Measurements from ENCODE around the gene RBFOX2. TPM values are rescaled to one million over a fixed set of nuclear protein-coding genes. Genes with fewer than 3 reads are reported as not detected.

Gene RBFOX2
- total RNA-seq, 1 experiment from 2014 or later = 24.2 TPM

DNA sequence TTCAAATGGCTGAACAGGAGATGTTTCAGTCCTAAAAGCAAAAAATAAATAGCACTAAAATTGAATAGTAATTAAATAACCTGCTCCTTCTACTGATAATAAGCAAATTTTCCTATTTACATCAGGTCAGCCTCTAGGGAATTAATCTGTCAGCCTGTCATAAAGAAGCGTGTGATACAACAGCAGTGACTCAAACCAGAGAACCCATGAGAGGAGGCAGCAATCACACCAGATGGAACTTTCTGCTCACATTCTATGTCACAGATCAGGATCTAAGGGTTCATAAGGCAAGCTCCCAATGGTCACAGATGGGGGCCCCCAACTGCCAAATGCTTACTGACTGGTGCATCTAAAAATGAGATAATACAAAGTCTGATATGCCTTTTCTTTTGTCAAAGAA lies 41.1 kb downstream of the RBFOX2 start:
- Histone ChIP-seq H3K27ac (ENCODE audit: low read length) (no peak overlapping the region), H4K20me1 (ENCODE audit: insufficient read depth, low read depth, low read length) (peaks cover 26% of the 10 kb centered on the region; the same call in 1 of the 2 replicates), H3K4me3 (ENCODE audit: low read length) (no peak overlapping the region), H3K9me3 (ENCODE audit: low read length) (no peaks in the 10 kb centered on the region), H3K9me2 (replicated peaks; ENCODE audit: insufficient read depth, low read length) (no peaks in the 10 kb centered on the region), H3K9ac (ENCODE audit: low read length) (no peak overlapping the region), H3K27me3 (ENCODE audit: low read length) (no peaks in the 10 kb centered on the region), H2AFZ (ENCODE audit: low read length) (no peak overlapping the region), H3K79me2 (ENCODE audit: low read length) (no peaks in the 10 kb centered on the region), H3K36me3 (ENCODE audit: insufficient read depth, low read length) (no peaks in the 10 kb centered on the region), H3K4me1 (ENCODE audit: low read length) (peaks cover 14% of the 10 kb centered on the region), H3K4me2 (ENCODE audit: low read depth, low read length, poor library complexity, severe bottlenecking) (peak overlapping the region; percentile 14)
- peak; percentile 69 for DNase-seq

GRCh38 chr22:35986088-35986487 lies 42.5 kb downstream of the RBFOX2 start:
- Histone ChIP-seq H3K4me3 (ENCODE audit: low read length) (no peak overlapping the region), H2AFZ (ENCODE audit: low read length) (no peak overlapping the region), H3K9me3 (ENCODE audit: low read length) (no peaks in the 10 kb centered on the region), H3K27me3 (ENCODE audit: low read length) (no peaks in the 10 kb centered on the region), H3K9ac (ENCODE audit: low read length) (no peak overlapping the region), H3K27ac (ENCODE audit: low read length) (no peak overlapping the region), H3K4me1 (ENCODE audit: low read length) (peaks cover 14% of the 10 kb centered on the region), H3K36me3 (ENCODE audit: insufficient read depth, low read length) (no peaks in the 10 kb centered on the region), H3K9me2 (replicated peaks; ENCODE audit: insufficient read depth, low read length) (no peaks in the 10 kb centered on the region), H4K20me1 (ENCODE audit: insufficient read depth, low read depth, low read length) (peaks cover 23% of the 10 kb centered on the region; the same call in 1 of the 2 replicates), H3K79me2 (ENCODE audit: low read length) (no peaks in the 10 kb centered on the region), H3K4me2 (ENCODE audit: low read depth, low read length, poor library complexity, severe bottlenecking) (no peak overlapping the region)
- DNase-seq = no peak

DNA sequence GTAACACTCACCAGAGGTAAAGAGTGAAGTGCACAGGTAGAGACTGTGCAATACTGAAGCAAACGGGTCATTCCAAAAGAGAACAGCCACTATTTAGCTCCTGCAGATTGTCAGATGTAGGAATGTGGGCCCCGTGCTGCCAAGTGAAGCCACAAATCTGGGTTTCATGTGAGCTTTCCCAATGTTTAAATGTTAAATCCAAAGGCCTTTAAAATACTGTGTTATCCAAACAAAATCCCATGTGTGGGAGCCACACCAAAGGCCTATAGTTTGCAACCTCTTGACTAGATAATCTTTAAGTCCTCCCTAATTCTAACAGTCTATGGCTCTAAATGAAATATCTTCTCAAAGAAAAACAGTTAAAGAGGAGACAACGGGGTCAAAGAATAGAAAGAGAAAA lies 43.3 kb downstream of the RBFOX2 start:
- Histone ChIP-seq H3K36me3 (ENCODE audit: insufficient read depth, low read length) (no peaks in the 10 kb centered on the region), H2AFZ (ENCODE audit: low read length) (no peak overlapping the region), H3K79me2 (ENCODE audit: low read length) (no peaks in the 10 kb centered on the region), H3K9ac (ENCODE audit: low read length) (no peak overlapping the region), H4K20me1 (ENCODE audit: insufficient read depth, low read depth, low read length) (peaks cover 20% of the 10 kb centered on the region; the same call in 1 of the 2 replicates), H3K27me3 (ENCODE audit: low read length) (peaks cover 5% of the 10 kb centered on the region; the same call in 1 of the 2 replicates), H3K27ac (ENCODE audit: low read length) (no peak overlapping the region), H3K9me2 (replicated peaks; ENCODE audit: insufficient read depth, low read length) (no peaks in the 10 kb centered on the region), H3K4me3 (ENCODE audit: low read length) (no peak overlapping the region), H3K4me1 (ENCODE audit: low read length) (peaks cover 14% of the 10 kb centered on the region), H3K4me2 (ENCODE audit: low read depth, low read length, poor library complexity, severe bottlenecking) (no peak overlapping the region), H3K9me3 (ENCODE audit: low read length) (no peaks in the 10 kb centered on the region)
- no peak for DNase-seq

DNA sequence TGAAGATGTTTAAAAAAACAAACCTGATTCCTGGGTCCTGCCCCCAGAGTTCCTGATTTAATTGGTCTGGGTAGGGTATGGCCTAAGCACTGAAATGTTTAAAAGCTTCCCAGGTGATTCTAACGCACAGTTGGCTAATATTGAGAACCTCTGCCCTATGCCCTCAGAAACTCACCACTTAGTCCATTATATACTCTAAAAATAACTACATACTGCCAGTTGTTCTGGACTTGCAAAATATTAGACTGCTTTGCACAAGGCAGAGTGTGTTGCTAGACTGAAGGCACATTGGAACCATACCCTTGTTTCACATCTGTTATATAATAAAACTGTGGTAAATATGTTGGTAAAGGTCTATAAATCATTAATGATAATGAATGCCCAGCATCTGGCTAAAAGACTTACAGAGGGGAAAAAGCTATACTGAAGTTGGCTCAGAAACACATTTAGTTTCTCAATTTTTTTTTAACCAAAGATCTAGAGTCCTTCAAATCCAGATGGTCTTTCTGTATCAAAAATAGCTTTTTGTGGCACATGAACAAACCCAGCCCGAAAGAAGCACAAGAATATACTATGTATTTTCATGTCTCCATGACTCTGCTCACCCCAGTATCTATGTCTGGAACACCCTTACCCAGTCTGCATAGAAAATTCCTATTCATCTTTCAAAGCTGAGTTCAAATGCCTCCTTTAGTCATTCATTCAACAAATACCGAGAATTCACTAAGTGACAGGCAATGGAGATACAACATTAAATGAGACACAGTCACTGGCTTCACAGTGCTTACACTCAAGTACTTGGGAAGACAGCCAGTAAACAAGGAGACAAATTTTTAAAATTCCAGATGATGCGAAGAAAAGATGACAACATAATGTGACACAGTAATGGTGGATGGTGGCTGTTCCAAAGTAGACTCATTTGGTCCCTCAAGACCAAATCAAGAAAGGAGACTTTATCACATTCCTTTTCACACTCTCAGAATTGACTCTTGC lies 44.1 kb downstream of the RBFOX2 start:
- Histone ChIP-seq H3K4me3 (ENCODE audit: low read length) (no peak overlapping the region), H3K4me1 (ENCODE audit: low read length) (peaks cover 14% of the 10 kb centered on the region), H4K20me1 (ENCODE audit: insufficient read depth, low read depth, low read length) (peaks cover 20% of the 10 kb centered on the region; the same call in 1 of the 2 replicates), H3K27ac (ENCODE audit: low read length) (no peak overlapping the region), H3K9me2 (replicated peaks; ENCODE audit: insufficient read depth, low read length) (no peaks in the 10 kb centered on the region), H3K36me3 (ENCODE audit: insufficient read depth, low read length) (no peaks in the 10 kb centered on the region), H3K27me3 (ENCODE audit: low read length) (peaks cover 5% of the 10 kb centered on the region; the same call in 1 of the 2 replicates), H3K9ac (ENCODE audit: low read length) (no peak overlapping the region), H3K4me2 (ENCODE audit: low read depth, low read length, poor library complexity, severe bottlenecking) (no peak overlapping the region), H3K79me2 (ENCODE audit: low read length) (no peaks in the 10 kb centered on the region), H3K9me3 (ENCODE audit: low read length) (no peaks in the 10 kb centered on the region), H2AFZ (ENCODE audit: low read length) (no peak overlapping the region)
- DNase-seq = no peak

- no peak overlapping the region for H3K9ac ChIP-seq (ENCODE audit: low read length)
- no peaks in the 10 kb centered on the region for H3K36me3 ChIP-seq (ENCODE audit: insufficient read depth, low read length)
- peaks cover under 1% of the 10 kb centered on the region; the same call in 1 of the 2 replicates for H3K4me1 ChIP-seq (ENCODE audit: low read length)
- no peak overlapping the region for H2AFZ ChIP-seq (ENCODE audit: low read length)
- H3K9me2 ChIP-seq (replicated peaks; ENCODE audit: insufficient read depth, low read length) = no peaks in the 10 kb centered on the region
- H3K79me2 ChIP-seq (ENCODE audit: low read length) = no peaks in the 10 kb centered on the region
- H3K4me2 ChIP-seq (ENCODE audit: low read depth, low read length, poor library complexity, severe bottlenecking) = no peak overlapping the region
- no peak overlapping the region for H3K4me3 ChIP-seq (ENCODE audit: low read length)
- no peaks in the 10 kb centered on the region for H3K9me3 ChIP-seq (ENCODE audit: low read length)
- no peak overlapping the region for H3K27ac ChIP-seq (ENCODE audit: low read length)
- peaks cover 5% of the 10 kb centered on the region; the same call in 1 of the 2 replicates for H3K27me3 ChIP-seq (ENCODE audit: low read length)
- DNase-seq = no peak
- peaks cover 18% of the 10 kb centered on the region; the same call in 1 of the 2 replicates for H4K20me1 ChIP-seq (ENCODE audit: insufficient read depth, low read depth, low read length)
Observed at GRCh38 chr22:35981900-35982299, 46.7 kb downstream of the RBFOX2 start.

DNA sequence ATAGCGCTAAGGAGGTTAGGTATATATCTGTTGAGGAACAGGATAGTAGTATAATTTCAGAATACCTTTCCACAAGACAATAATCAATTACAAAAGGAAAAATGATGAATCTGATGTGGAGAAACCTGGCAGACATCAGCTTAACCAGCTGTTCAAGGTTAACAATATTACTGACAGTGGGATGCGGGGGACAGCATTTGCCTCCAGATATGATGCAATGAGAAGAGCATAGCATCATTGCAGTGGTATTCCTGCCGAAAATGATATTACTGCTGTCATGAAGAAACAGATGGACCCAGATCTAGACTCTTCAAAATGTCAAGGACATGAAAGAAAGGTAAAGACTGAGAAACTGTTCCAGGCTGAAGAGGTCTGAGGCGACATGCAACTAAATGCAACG lies 49.7 kb downstream of the RBFOX2 start:
- Histone ChIP-seq H3K9ac (ENCODE audit: low read length) (no peak overlapping the region), H3K27me3 (ENCODE audit: low read length) (peaks cover 5% of the 10 kb centered on the region; the same call in 1 of the 2 replicates), H3K27ac (ENCODE audit: low read length) (no peak overlapping the region), H4K20me1 (ENCODE audit: insufficient read depth, low read depth, low read length) (peaks cover 18% of the 10 kb centered on the region; the same call in 1 of the 2 replicates), H3K4me2 (ENCODE audit: low read depth, low read length, poor library complexity, severe bottlenecking) (no peak overlapping the region), H3K36me3 (ENCODE audit: insufficient read depth, low read length) (no peaks in the 10 kb centered on the region), H3K79me2 (ENCODE audit: low read length) (no peaks in the 10 kb centered on the region), H3K9me2 (replicated peaks; ENCODE audit: insufficient read depth, low read length) (no peaks in the 10 kb centered on the region), H3K4me3 (ENCODE audit: low read length) (no peak overlapping the region), H2AFZ (ENCODE audit: low read length) (no peak overlapping the region), H3K4me1 (ENCODE audit: low read length) (no peaks in the 10 kb centered on the region), H3K9me3 (ENCODE audit: low read length) (no peaks in the 10 kb centered on the region)
- DNase-seq = no peak

DNA sequence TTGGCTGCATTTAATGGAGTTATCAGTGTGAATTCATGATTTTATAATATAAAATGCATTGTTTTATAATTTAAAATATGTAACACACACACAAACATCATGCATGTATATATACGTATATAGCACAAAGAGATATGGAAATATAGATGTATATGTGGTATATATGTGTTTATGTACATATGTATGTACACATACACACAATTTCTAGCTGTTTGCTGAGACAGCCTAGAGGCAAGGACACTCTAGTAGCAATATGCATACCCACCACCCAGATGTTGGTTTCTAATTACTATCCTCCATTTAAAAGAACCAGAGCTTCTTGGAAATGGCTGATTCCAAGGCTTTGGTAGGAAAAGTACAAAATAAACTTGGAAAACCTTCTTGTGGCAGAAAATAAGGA lies 50.4 kb downstream of the RBFOX2 start:
- H2AFZ ChIP-seq (ENCODE audit: low read length) = no peak overlapping the region
- H3K4me1 ChIP-seq (ENCODE audit: low read length) = no peaks in the 10 kb centered on the region

GRCh38 chr22:35977136-35977535 lies 51.5 kb downstream of the RBFOX2 start:
- Histone ChIP-seq H2AFZ (ENCODE audit: low read length) (no peak overlapping the region), H3K9me2 (replicated peaks; ENCODE audit: insufficient read depth, low read length) (no peaks in the 10 kb centered on the region), H3K36me3 (ENCODE audit: insufficient read depth, low read length) (no peaks in the 10 kb centered on the region), H3K9me3 (ENCODE audit: low read length) (no peaks in the 10 kb centered on the region), H3K79me2 (ENCODE audit: low read length) (no peaks in the 10 kb centered on the region), H3K4me1 (ENCODE audit: low read length) (peaks cover 4% of the 10 kb centered on the region), H3K4me2 (ENCODE audit: low read depth, low read length, poor library complexity, severe bottlenecking) (no peak overlapping the region), H3K9ac (ENCODE audit: low read length) (no peak overlapping the region), H3K27me3 (ENCODE audit: low read length) (peaks cover 5% of the 10 kb centered on the region; the same call in 1 of the 2 replicates), H3K27ac (ENCODE audit: low read length) (no peak overlapping the region), H3K4me3 (ENCODE audit: low read length) (no peak overlapping the region), H4K20me1 (ENCODE audit: insufficient read depth, low read depth, low read length) (peaks cover 26% of the 10 kb centered on the region)
- DNase-seq = no peak

More for the DNA sequence above, 50.4 kb downstream of the RBFOX2 start:
- no peaks in the 10 kb centered on the region for H3K36me3 ChIP-seq (ENCODE audit: insufficient read depth, low read length)
- H3K9ac ChIP-seq (ENCODE audit: low read length) = no peak overlapping the region
- no peak overlapping the region for H3K27ac ChIP-seq (ENCODE audit: low read length)
- H3K9me3 ChIP-seq (ENCODE audit: low read length) = no peaks in the 10 kb centered on the region
- H3K9me2 ChIP-seq (replicated peaks; ENCODE audit: insufficient read depth, low read length) = no peaks in the 10 kb centered on the region
- no peaks in the 10 kb centered on the region for H3K79me2 ChIP-seq (ENCODE audit: low read length)
- H3K4me2 ChIP-seq (ENCODE audit: low read depth, low read length, poor library complexity, severe bottlenecking) = no peak overlapping the region
- peaks cover 5% of the 10 kb centered on the region; the same call in 1 of the 2 replicates for H3K27me3 ChIP-seq (ENCODE audit: low read length)
- no peak overlapping the region for H3K4me3 ChIP-seq (ENCODE audit: low read length)
- peaks cover 23% of the 10 kb centered on the region; the same call in 1 of the 2 replicates for H4K20me1 ChIP-seq (ENCODE audit: insufficient read depth, low read depth, low read length)
- no peak for DNase-seq

Measured in Karpas-422 (cell line).